Liver (tissue), 9 donors: ENCODE results near the gene RASGRP3. TPM values are rescaled to one million over a fixed set of nuclear protein-coding genes. Genes with fewer than 3 reads are reported as not detected.

Experiments used
- DNase-seq: peaks from one replicate; pipeline ENCODE4 v3.0.0-alpha.2; 2017; ENCODE audit warnings: low spot score
- H3K27ac ChIP-seq, 2 donors: one replicate each; pipeline ENCODE4 v1.7.0; 2013; ENCODE audit warnings: inconsistent platforms in 2 of 2, low read length in 2 of 2, control low read depth in 1 of 2, low read depth in 1 of 2, mild to moderate bottlenecking in 1 of 2
- H3K27me3 ChIP-seq, 4 donors: one replicate each; pipeline versions ENCODE4 v1.6.1 to v1.7.0; 2013; ENCODE audit warnings: low read length in 3 of 4, inconsistent platforms in 1 of 4, mild to moderate bottlenecking in 1 of 4, moderate library complexity in 1 of 4; ENCODE audit not compliant: control insufficient read depth in 4 of 4, insufficient read depth in 4 of 4
- H3K36me3 ChIP-seq, 4 donors: one replicate each; pipeline versions ENCODE4 v1.6.1 to v1.7.0; 2013; ENCODE audit warnings: low read length in 3 of 4, mild to moderate bottlenecking in 3 of 4, low read depth in 1 of 4, moderate library complexity in 1 of 4; ENCODE audit not compliant: control insufficient read depth in 4 of 4, insufficient read depth in 3 of 4
- H3K4me1 ChIP-seq, 4 donors: one replicate each; pipeline versions ENCODE4 v1.6.1 to v1.7.0; 2013; ENCODE audit warnings: low read length in 3 of 4, mild to moderate bottlenecking in 3 of 4, moderate library complexity in 1 of 4; ENCODE audit not compliant: control insufficient read depth in 4 of 4, insufficient read depth in 4 of 4
- H3K4me3 ChIP-seq, 3 donors: one replicate each; pipeline versions ENCODE4 v1.6.1 to v1.7.0; 2013; ENCODE audit warnings: low read length in 3 of 3, control low read depth in 1 of 3, low read depth in 1 of 3, mild to moderate bottlenecking in 1 of 3
- H3K9ac ChIP-seq, 2 donors: one replicate each; pipeline ENCODE4 v1.7.0; 2013; ENCODE audit warnings: low read length in 2 of 2, mild to moderate bottlenecking in 2 of 2, moderate library complexity in 2 of 2, control low read depth in 1 of 2, low read depth in 1 of 2
- H3K9me3 ChIP-seq, 4 donors: one replicate each; pipeline versions ENCODE4 v1.6.1 to v1.7.0; 2013; ENCODE audit warnings: low read length in 3 of 4; ENCODE audit not compliant: control insufficient read depth in 4 of 4
- ATF3 ChIP-seq: IDR thresholded peaks from 2 replicates; pipeline ENCODE4 v1.6.1; 2016; ENCODE audit warnings: antibody characterized with exemption
- CTCF ChIP-seq: fragments of 150-350 bp; IDR thresholded peaks from 2 replicates; pipeline ENCODE4 v1.5.1; 2017; ENCODE audit warnings: improper control_type of control experiment, low read depth, low read length; ENCODE audit not compliant: missing input control
- EGR1 ChIP-seq, 2 donors: IDR thresholded peaks; 2 replicates each; pipeline ENCODE4 v1.6.1; 2016 to 2018; ENCODE audit warnings: antibody characterized with exemption in 2 of 2, low read depth in 2 of 2
- FOXA1 ChIP-seq: IDR thresholded peaks from 2 replicates; pipeline ENCODE4 v1.6.1; 2016; ENCODE audit warnings: antibody characterized with exemption
- FOXA2 ChIP-seq: IDR thresholded peaks from 2 replicates; pipeline ENCODE4 v1.6.1; 2016; ENCODE audit warnings: antibody characterized with exemption
- GABPA ChIP-seq, 2 donors: IDR thresholded peaks in 1 of 2; conservative IDR thresholded peaks in 1 of 2; 2 replicates each; pipeline ENCODE4 v1.6.1; 2016; ENCODE audit warnings: antibody characterized with exemption in 2 of 2, mild to moderate bottlenecking in 1 of 2, moderate library complexity in 1 of 2
- HNF4A ChIP-seq, 2 donors: conservative IDR thresholded peaks; 2 replicates each; pipeline ENCODE4 v1.6.1; 2016; ENCODE audit warnings: antibody characterized with exemption in 2 of 2, mild to moderate bottlenecking in 2 of 2
- HNF4G ChIP-seq: IDR thresholded peaks from 2 replicates; pipeline ENCODE4 v1.6.1; 2016; ENCODE audit warnings: antibody characterized with exemption
- JUND ChIP-seq, 2 donors: IDR thresholded peaks; 2 replicates each; pipeline ENCODE4 v1.6.1; 2016; ENCODE audit warnings: antibody characterized with exemption in 2 of 2
- MAX ChIP-seq: IDR thresholded peaks from 2 replicates; pipeline ENCODE4 v1.6.1; 2016; ENCODE audit warnings: antibody characterized with exemption
- NR2F2 ChIP-seq: IDR thresholded peaks from 2 replicates; pipeline ENCODE4 v1.6.1; 2016; ENCODE audit warnings: antibody characterized with exemption
- RAD21 ChIP-seq, 2 donors: IDR thresholded peaks; 2 replicates each; pipeline ENCODE4 v1.6.1; 2016; ENCODE audit warnings: antibody characterized with exemption in 2 of 2, mild to moderate bottlenecking in 2 of 2
- REST ChIP-seq: IDR thresholded peaks from 2 replicates; pipeline ENCODE4 v1.6.1; 2016; ENCODE audit warnings: antibody characterized with exemption, mild to moderate bottlenecking
- RXRA ChIP-seq, 2 donors: IDR thresholded peaks; 2 replicates each; pipeline ENCODE4 v1.6.1; 2017 to 2018; ENCODE audit warnings: antibody characterized with exemption in 2 of 2, mild to moderate bottlenecking in 1 of 2
- SP1 ChIP-seq: IDR thresholded peaks from 2 replicates; pipeline ENCODE4 v1.6.1; 2018; ENCODE audit warnings: antibody characterized with exemption, mild to moderate bottlenecking
- TAF1 ChIP-seq: conservative IDR thresholded peaks from 2 replicates; pipeline ENCODE4 v1.6.1; 2016; ENCODE audit warnings: antibody characterized with exemption, mild to moderate bottlenecking
- ZBTB33 ChIP-seq: IDR thresholded peaks from 2 replicates; pipeline ENCODE4 v1.6.1; 2016; ENCODE audit warnings: antibody characterized with exemption
- WGBS: extraction: QIAGEN DNeasy Blood & Tissue Kit; methylation state at CpG from one replicate; pipeline ENCODE4 v1.1.7; 2013; 5-methylcytosine and 5-hydroxymethylcytosine counted together
- polyA plus RNA-seq, 2 donors: library from polyadenylated mRNA; stranded (reverse) in 1 of 2; unstranded in 1 of 2; fragments of 200-250 nt in 1 of 2; fragments of >200 nt in 1 of 2; fragmentation: Nextera tagmentation in 1 of 2; extraction: Ambion mirVana in 1 of 2; gene quantifications; one replicate each; pipeline versions ENCODE4 v1.2.1 to v1.2.3, GENCODE V29; 2013 to 2015
- total RNA-seq, 2 donors: library from RNA; depleted of rRNA; stranded (reverse); fragments of >200 nt; gene quantifications; one replicate each; pipeline ENCODE4 v1.2.3, GENCODE V29; 2014
- donor health status: healthy.
- donor health status: healthy.
- donor health status: healthy.
- donor health status: healthy.
- donor health status: healthy.

The RASGRP3 gene
- total and polyA plus RNA-seq, 4 donors: 1.8 to 9.9 (median 7.0) TPM

- TF ChIP-seq FOXA1 (no peak), HNF4G (no peak), FOXA2 (no peak), MAX (no peak), REST (no peak), ZBTB33 (no peak), GABPA (IDR thresholded peaks at IDR 0.05 in 1 of 2, conservative IDR thresholded peaks at IDR 0.05 in 1 of 2) (no peak), RXRA (IDR thresholded peaks at IDR 0.05) (no peak), JUND (IDR thresholded peaks at IDR 0.05) (no peak), NR2F2 (no peak), SP1 (no peak), RAD21 (IDR thresholded peaks at IDR 0.05) (no peak), EGR1 (IDR thresholded peaks at IDR 0.05; ENCODE audit: low read depth in 2 of 2) (no peak), CTCF (no peak), TAF1 (no peak), HNF4A (conservative IDR thresholded peaks at IDR 0.05) (no peak)
- 91% methylated on average over 3 of the region's 3 CpGs for WGBS
- Histone ChIP-seq H3K9me3 (no peaks in the 10 kb centered on the region), H3K36me3 (no peaks in the 10 kb centered on the region), H3K4me1 (no peaks in the 10 kb centered on the region), H3K9ac (no peak overlapping the region), H3K27me3 (no peaks in the 10 kb centered on the region), H3K27ac (no peak overlapping the region), H3K4me3 (no peak overlapping the region)
- no peak for DNase-seq
These were observed 82.9 kb downstream of the RASGRP3 start for GRCh38 chr2:33559328-33559727.

- Histone ChIP-seq H3K4me3 (no peak overlapping the region), H3K4me1 (no peaks in the 10 kb centered on the region), H3K27ac (no peak overlapping the region), H3K27me3 (no peaks in the 10 kb centered on the region), H3K9me3 (no peaks in the 10 kb centered on the region), H3K9ac (no peak overlapping the region), H3K36me3 (peaks cover 0 to under 1% (median 0%) of the 10 kb centered on the region in 4 donors)
- WGBS: 72% methylated on average over 2 of the region's 2 CpGs
- TF ChIP-seq EGR1 (IDR thresholded peaks at IDR 0.05; ENCODE audit: low read depth in 2 of 2): no peak
- no peak for TF ChIP-seq TAF1
- TF ChIP-seq ATF3: no peak
- DNase-seq: no peak
These were observed 83.6 kb downstream of the RASGRP3 start for GRCh38 chr2:33560017-33560416.
